ENCODE results near the gene MAP6. TPM values are rescaled to one million over a fixed set of nuclear protein-coding genes. Genes with fewer than 3 reads are reported as not detected.

The MAP6 gene
- total and polyA plus RNA-seq, 9 of the 15 experiments (the other 6 are each of a cell fraction or from before 2014, with no cell fraction given), result not detected

DNA sequence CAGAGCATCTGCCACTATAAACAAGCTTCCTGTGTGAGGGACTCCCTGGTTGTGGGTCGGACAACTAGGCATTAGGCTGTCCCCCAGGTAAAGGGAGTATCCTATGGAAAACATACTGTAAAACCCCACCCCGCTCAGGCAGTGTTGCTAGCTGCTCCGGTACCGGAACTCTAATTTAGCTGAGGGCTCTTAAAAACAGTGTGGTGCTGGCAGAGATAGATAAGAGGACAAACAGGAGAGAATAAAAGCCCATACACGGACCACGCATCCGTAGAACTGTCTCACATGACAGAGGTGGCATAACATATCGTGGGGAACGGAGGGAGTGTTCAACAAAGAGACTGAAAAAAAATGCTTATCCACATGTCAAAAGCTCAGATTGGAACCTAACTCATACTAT, 45.4 kb upstream of the MAP6 start (continued):
- TF ChIP-seq ZNF584 (CRISPR knock-in tag; IDR thresholded peaks at IDR 0.05; ENCODE audit: low read depth) (0 out of 2 replicates have a peak, but pooled peaks have one; percentile 36), ARID1B (IDR thresholded peaks at IDR 0.05) (peak; percentile 88), ZNF384 (IDR thresholded peaks at IDR 0.05; ENCODE audit: low read depth, low read length) (0 out of 2 replicates have a peak, but pooled peaks have one; percentile 7), MCM3 (IDR thresholded peaks at IDR 0.05) (no peak), PHF21A (IDR thresholded peaks at IDR 0.05; ENCODE audit: borderline replicate concordance, low read depth) (0 out of 2 replicates have a peak, but pooled peaks have one; percentile 25), TCF3 (CRISPR knock-in tag; IDR thresholded peaks at IDR 0.05) (peak; percentile 78), FOSL1 (tag; conservative IDR thresholded peaks at IDR 0.05) (0 out of 2 replicates have a peak, but pooled peaks have one; percentile 4), ZNF77 (CRISPR knock-in tag; IDR thresholded peaks at IDR 0.05) (no peak), TARDBP (IDR thresholded peaks at IDR 0.05) (no peak), EP300 (IDR thresholded peaks at IDR 0.05; ENCODE audit: low read length) (peak; percentile 68; the same call in 1 of the 2 replicates), ETS2 (tag; IDR thresholded peaks at IDR 0.05; ENCODE audit: borderline replicate concordance, poor library complexity, severe bottlenecking) (no peak), GABPA (tag; conservative IDR thresholded peaks at IDR 0.05; ENCODE audit: low read depth) (peak; percentile 62; the same call in 1 of the 2 replicates), NFE2 (IDR thresholded peaks at IDR 0.05; ENCODE audit: low read depth) (no peak), E2F3 (CRISPR knock-in tag; IDR thresholded peaks at IDR 0.05) (no peak), ARID3A (IDR thresholded peaks at IDR 0.05; ENCODE audit: borderline replicate concordance, low read depth, low read length) (0 out of 2 replicates have a peak, but pooled peaks have one; percentile 33), ATF6 (CRISPR knock-in tag; IDR thresholded peaks at IDR 0.05) (no peak), FIP1L1 (IDR thresholded peaks at IDR 0.05; ENCODE audit: low read depth, low read length, poor library complexity, severe bottlenecking) (no peak), SRSF7 (optimal IDR thresholded peaks at IDR 0.05; ENCODE audit: low read depth, low read length) (no peak), ZFPM2 (CRISPR knock-in tag; IDR thresholded peaks at IDR 0.05) (no peak), ZFP1 (CRISPR knock-in tag; IDR thresholded peaks at IDR 0.05) (no peak), HNRNPLL (IDR thresholded peaks at IDR 0.05; ENCODE audit: low read depth, low read length, poor library complexity, severe bottlenecking) (no peak), CBFA2T2 (conservative IDR thresholded peaks at IDR 0.05) (peak; percentile 71), NCOA2 (IDR thresholded peaks at IDR 0.05; ENCODE audit: partially characterized antibody in 2 of 2) (no peak), DIDO1 (tag; IDR thresholded peaks at IDR 0.05; ENCODE audit: low read depth) (no peak), ERF (CRISPR knock-in tag; IDR thresholded peaks at IDR 0.05) (no peak), CEBPG (CRISPR knock-in tag; IDR thresholded peaks at IDR 0.05) (no peak), CEBPG (tag; conservative IDR thresholded peaks at IDR 0.05 in 1 of 2, IDR thresholded peaks at IDR 0.05 in 1 of 2) (no peak), NCOR1 (IDR thresholded peaks at IDR 0.05) (peak; percentile 69)

Data from K562 (cell line).